GM21619 (cell line): ENCODE measurements around the gene CDC42EP3.

Source experiments
- ATAC-seq: cut with Tn5 transposase; IDR thresholded peaks from one replicate; pipeline ENCODE4 v1.9.1; 2021; ENCODE audit not compliant: unreplicated experiment

CDC42EP3 gene

GRCh38 chr2:37656512-37657423, 14.7 kb downstream of the CDC42EP3 start:
- ATAC-seq = no peak

DNA sequence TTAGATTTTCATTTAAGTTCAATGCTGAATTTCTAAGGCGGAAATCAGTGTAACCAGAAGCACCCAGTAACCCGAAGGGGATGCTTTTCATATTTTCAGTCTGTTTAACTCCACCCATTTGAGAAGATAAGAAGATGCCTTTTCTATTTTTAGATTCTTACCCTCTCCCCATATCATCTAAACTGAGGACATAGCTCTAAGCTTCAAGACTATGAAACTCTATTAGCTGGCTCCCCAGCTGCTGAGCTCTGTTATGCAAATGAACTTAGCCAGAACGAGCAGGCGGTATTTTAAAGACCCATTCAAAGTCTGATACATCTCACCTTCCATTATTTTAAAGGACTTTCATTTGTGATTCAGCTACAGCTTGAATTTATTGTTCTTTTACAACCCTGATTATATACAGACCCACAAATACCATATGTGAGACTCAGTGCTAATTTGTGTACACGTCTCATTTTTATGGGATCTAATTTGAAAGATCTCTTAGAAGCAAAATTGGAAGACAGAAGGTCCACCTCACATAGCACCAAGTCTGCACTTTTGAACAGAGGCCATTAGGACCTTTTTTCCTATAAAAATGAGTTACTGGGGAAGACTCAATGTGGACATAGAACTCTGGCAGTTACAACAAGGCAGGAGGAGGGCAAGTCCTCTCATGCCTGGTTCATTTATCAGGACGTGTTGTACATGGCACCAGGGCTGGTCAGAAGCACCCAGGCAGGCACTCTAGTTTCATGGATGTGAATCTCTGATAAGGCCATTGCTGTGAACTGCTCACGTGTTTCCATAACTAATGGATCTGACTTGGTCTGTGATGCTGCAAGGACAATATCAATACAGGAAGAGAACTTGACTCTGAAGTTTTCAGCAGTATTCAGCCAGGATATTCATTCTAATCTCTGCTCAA, 16.3 kb downstream of the CDC42EP3 start:
- peak; percentile 75 for ATAC-seq

GRCh38 chr2:37654419-37654818, 17.0 kb downstream of the CDC42EP3 start:
- ATAC-seq = no peak

DNA sequence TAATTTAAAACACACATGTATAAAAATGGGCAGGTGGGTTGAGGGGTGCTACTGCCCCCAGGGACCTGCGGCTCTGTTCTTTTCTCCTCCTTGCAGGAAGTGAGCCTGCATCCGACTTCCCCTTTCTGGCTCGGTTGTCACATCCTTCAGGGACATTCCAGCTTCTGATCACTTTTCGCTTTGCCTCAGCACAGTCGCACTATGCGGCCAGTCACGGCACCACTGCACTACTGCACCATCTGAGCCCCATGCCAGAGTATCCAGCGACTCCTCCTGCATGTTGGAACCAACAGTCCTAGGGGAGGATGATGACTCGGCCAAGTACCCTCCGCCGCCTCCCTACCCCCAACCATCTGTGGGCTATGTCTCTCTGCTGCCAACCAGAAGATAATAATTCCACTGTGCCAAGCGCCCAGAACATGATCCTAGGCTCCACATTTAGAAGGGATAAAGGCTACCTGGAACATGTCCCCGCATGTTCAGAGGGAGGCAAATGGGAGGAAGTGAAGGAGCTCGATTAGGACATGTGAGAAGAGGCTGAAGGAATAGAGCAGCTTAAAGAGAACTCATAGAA, 17.6 kb downstream of the CDC42EP3 start:
- peak; percentile 47 for ATAC-seq

GRCh38 chr2:37653093-37653492, 18.3 kb downstream of the CDC42EP3 start:
- ATAC-seq = no peak

GRCh38 chr2:37652199-37652640, 19.2 kb downstream of the CDC42EP3 start:
- ATAC-seq = no peak

DNA sequence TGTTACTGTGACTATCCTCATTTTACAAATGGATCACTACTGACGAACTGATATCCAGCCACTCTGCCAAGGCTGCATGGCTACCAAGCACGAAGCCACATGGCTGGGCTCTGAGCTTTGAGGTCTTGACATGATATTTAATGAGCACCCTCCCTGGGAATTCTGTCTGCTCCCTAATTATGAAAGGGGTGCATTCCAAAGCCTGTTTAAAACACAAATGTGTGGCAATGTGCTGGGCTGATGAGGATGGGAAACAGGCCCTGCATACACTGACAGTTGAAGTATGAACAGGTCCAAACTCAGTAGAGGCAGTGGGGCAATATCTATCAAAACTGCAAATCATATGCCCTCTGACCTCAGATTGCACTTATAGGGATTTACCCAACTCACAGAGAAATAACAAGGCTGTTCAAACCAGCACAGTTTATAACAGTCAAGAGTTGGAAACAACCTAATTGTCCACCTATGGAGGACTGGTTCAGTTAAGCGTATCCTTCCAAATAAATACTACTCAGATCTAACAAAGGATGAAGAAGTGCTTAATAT, 20.8 kb downstream of the CDC42EP3 start:
- no peak for ATAC-seq

DNA sequence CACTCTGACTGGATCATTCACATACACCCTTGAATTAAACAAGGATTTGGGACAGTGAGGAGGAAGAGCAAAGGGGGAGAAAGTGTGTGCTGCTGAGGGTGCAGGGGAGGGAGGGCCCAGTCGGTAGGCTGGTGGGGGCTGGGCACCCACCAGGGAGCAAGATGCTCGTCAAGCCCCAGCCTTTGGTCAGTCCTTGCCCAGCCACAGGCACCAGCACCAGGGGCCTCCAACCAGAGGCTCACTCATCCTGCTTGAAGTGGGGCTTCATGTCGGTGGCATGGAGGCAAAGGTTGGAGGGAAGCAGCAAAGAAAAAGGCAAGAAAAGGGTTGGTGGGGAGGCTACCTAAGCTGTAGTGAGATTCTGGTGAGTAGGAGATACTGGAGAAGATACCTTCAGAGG, 21.9 kb downstream of the CDC42EP3 start:
- ATAC-seq = no peak

DNA sequence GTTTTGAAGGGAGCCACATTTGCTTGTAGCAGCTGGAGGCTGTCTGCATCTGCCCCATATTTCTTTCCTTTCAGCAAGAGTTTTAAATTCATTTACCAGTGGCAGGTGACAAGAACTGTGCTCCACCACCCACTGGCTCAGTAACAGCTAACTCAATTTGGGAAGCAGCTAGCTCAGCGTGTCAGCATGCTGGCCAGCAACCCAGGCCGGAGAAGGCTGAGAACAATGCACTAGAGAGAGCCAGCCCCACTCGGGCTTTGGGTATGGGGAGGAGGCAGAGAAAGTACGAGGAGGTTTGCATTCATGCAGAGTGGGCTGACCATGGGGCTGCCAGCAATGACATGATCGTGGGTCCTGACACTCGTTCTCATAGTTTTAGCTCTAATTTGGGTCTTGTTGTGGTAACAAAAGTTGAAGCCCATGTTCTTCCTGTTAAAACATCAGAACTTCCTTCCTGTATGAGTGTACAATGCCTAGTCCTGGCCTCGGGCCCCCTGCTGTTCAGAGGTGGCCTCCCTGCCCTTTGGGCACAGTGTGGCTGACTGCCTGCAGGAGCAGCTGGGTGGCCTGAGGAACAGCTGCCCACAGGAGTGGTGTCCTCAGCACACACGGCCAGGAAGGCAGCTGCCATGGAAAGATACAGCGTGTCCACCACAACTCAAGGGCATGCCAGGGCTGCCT, 23.0 kb downstream of the CDC42EP3 start:
- ATAC-seq = no peak

GRCh38 chr2:37647971-37648330, 23.5 kb downstream of the CDC42EP3 start:
- ATAC-seq = no peak

DNA sequence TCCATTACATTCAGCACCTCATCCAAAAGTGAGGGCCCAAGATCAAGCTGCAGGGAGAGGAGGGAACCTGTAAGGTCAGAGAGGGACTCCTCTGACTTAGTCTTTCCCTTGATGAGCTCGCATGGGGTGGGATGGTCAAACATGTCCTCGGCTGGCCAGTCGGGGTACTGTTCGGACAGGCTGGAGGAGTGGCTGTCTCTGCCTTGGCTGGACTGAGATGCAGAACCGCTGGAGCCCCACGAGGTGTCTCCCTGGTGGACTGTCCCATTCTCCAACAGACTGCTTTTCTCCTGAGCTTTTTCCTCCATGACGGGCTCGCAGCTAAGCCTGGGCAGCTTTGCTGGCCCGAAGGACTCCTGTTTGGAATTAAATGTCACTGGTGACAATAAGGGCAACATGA, 25.6 kb downstream of the CDC42EP3 start:
- no peak for ATAC-seq

DNA sequence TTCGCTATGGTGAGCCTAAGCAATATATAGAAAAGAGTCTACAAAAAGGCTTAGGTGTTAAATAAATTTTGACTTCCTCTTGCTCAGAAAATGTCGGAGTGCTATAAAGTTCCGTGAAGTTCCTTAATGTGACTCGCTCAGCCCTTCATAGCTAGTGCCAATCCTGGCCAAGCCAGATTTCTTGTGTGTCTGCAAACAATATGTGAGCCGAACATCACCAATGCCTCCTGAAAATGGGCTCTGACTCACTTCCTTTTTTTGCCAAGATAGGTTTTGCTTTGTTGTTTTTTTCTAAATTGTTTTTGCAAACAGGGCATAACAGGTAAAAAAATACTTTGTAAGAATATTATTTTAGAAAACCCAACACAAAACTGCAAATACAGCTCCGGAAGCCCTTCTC, 26.1 kb downstream of the CDC42EP3 start:
- ATAC-seq = no peak

DNA sequence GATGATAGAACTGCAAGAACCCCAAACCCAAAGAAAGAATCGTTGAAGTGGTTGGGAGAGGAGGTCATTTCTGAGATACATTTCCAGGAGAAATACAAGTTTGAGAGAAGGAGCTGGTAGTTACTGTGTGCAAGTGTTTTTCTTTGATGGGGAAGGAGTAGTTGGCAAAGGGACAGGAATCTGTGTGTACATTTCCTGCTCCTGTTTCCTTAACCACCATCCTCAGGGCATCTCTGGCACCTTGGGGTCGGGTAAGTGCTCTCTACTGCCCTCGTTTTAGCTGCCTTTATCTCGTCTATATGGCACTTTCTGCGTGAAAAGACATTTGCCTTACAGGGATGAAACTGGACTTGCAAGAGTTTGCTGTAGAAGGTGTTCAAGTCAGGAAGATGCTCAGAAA, 27.3 kb downstream of the CDC42EP3 start:
- ATAC-seq = no peak

- ATAC-seq = no peak
Observed at GRCh38 chr2:37643730-37644078, 27.7 kb downstream of the CDC42EP3 start.

DNA sequence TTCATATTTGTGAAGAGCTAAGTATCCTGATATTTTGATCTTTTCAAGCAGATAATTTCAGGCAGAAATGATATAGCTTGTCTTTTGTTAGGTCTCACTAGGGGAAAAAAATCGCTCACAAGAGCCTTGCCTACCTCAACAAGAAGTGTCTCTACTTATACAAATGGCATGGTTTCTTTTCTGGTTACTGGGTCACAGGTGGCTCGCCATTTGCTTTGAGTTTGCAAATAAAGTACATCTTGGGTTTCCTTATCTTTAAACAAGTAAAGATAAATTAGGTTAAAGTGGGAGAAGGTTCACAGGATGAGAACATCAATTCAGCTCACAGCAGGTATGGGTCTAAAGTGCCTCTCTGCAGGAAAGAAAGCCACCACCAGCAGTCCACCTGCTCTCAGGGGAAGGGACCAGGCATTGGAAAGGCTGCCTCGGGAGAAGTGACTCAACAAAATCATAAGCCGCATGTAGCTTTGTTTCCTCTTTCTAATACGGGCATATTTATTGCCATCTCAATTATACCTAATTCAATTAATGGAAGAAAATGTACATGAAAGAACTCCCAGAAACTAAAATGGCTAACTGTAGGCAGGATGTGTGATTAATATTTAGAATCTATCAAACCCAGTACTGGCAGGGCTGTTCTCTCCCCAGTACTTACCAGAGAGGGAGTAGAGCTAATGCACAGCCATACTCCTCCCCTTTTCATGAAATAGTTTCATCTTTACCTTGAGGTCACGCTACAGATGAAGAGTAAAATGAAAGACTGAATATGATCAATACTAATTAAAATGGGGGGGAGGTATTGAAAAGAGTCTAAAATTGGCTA, 28.3 kb downstream of the CDC42EP3 start:
- ATAC-seq = no peak

GRCh38 chr2:37641582-37642171, 29.8 kb downstream of the CDC42EP3 start:
- no peak for ATAC-seq

- ATAC-seq = no peak
Observed at GRCh38 chr2:37639631-37640030, 31.8 kb downstream of the CDC42EP3 start.

GRCh38 chr2:37638973-37639372, 32.5 kb downstream of the CDC42EP3 start:
- ATAC-seq = no peak

- no peak for ATAC-seq
Observed at GRCh38 chr2:37637985-37638384, 33.5 kb downstream of the CDC42EP3 start.
